HepG2 (cell line): ENCODE measurements around the gene ALG8. TPM values are rescaled to one million over a fixed set of nuclear protein-coding genes. Genes with fewer than 3 reads are reported as not detected.

Source experiments
- ATAC-seq: fragments of 200-7000 bp; cut with Tn5 transposase; 3 replicates; pipeline ENCODE4 v1.9.1; 2020; ENCODE audit warnings: mild to moderate bottlenecking, moderate library complexity
- BruUV-seq: library from RNA; stranded (reverse); fragments of 400-500 nt; replicated peaks from 2 replicates; lab custom pipeline; 2021; lab: Mats Ljungman, UMichigan
- CTCF ChIA-PET: fragments of 300-600 bp; formaldehyde crosslinking; extraction: SDS; loops from one replicate; lab custom pipeline; 2021; ENCODE audit warnings: low total read pairs, inconsistent platforms, low intra/inter-chr PET ratio; lab: Yijun Ruan, JAX
- POLR2A ChIA-PET: fragments of 350-600 bp; sonication (Branson Sonifier 250); formaldehyde crosslinking; loops from one replicate; lab custom pipeline; 2020; ENCODE audit warnings: antibody characterized with exemption, inconsistent platforms; lab: Yijun Ruan, JAX
- DNase-seq: peaks from one replicate; pipeline ENCODE4 v3.0.0-alpha.2; 2015; ENCODE audit warnings: low spot score
- FAIRE-seq: peaks from 3 replicates; lab custom pipeline; 2011; peaks lifted over from hg19 to GRCh38; lab: Jason Lieb, UNC
- H2AFZ ChIP-seq: one replicate; pipeline ENCODE4 v1.6.1; 2011; ENCODE audit warnings: low read length, inconsistent platforms
- H3K27ac ChIP-seq: fragments of 300-600 bp; 3 replicates; pipeline ENCODE4 v1.8.0; 2011; ENCODE audit warnings: mixed run types, mild to moderate bottlenecking, mixed read lengths, low read length, inconsistent platforms; ENCODE audit not compliant: insufficient read depth; ENCODE audit errors: extremely low read length
- H3K27me3 ChIP-seq, 2 experiments: fragments of 200-600 bp in 1 of 2; 2 replicates in 1 of 2; 3 replicates in 1 of 2; pipeline versions ENCODE4 v1.6.0 to v1.8.0; 2011; ENCODE audit warnings: low read length in 2 of 2, mild to moderate bottlenecking in 2 of 2, moderate library complexity in 2 of 2, inconsistent platforms in 1 of 2; ENCODE audit not compliant: insufficient read depth in 2 of 2, control insufficient read depth in 1 of 2
- H3K36me3 ChIP-seq, 2 experiments: fragments of 200-600 bp in 1 of 2; replicated peaks in 1 of 2; 2 replicates in 1 of 2; 3 replicates in 1 of 2; pipeline versions ENCODE4 v1.5.1 to v1.8.0; 2011; ENCODE audit warnings: low read length in 2 of 2, inconsistent platforms in 1 of 2; ENCODE audit not compliant: insufficient read depth in 2 of 2, control insufficient read depth in 1 of 2
- H3K4me1 ChIP-seq: 2 replicates; pipeline ENCODE4 v1.5.1; 2012; ENCODE audit warnings: low read length, inconsistent platforms; ENCODE audit not compliant: insufficient read depth
- H3K4me2 ChIP-seq: 2 replicates; pipeline ENCODE4 v1.6.0; 2011; ENCODE audit warnings: low read depth, low read length, inconsistent platforms
- H3K4me3 ChIP-seq, 3 experiments: fragments of 200-600 bp in 1 of 3; sonication (generic), shearing (Covaris generic) in 1 of 3; replicated peaks in 1 of 3; 2 replicates each; pipeline ENCODE4 v1.5.1; 2011 to 2016; ENCODE audit warnings: low read length in 3 of 3, inconsistent platforms in 2 of 3, low read depth in 2 of 3, mild to moderate bottlenecking in 2 of 3, control low read depth in 1 of 3, mixed read lengths in 1 of 3; ENCODE audit not compliant: insufficient read depth in 1 of 3
- H3K79me2 ChIP-seq: one replicate; pipeline ENCODE4 v1.6.1; 2011; ENCODE audit warnings: low read length, inconsistent platforms; ENCODE audit not compliant: insufficient read depth
- H3K9ac ChIP-seq: 2 replicates; pipeline ENCODE4 v1.6.0; 2011; ENCODE audit warnings: mild to moderate bottlenecking, low read depth, low read length, inconsistent platforms; ENCODE audit not compliant: insufficient read depth
- H3K9me3 ChIP-seq: 2 replicates; pipeline ENCODE4 v1.5.1; 2012; ENCODE audit warnings: mild to moderate bottlenecking, low read length
- H4K20me1 ChIP-seq: 2 replicates; pipeline ENCODE4 v1.6.0; 2011; ENCODE audit warnings: inconsistent platforms, mild to moderate bottlenecking, low read length, moderate library complexity; ENCODE audit not compliant: insufficient read depth
- FOXA1 ChIP-seq, 2 experiments: fragments of 450-650 bp in 1 of 2; sonication (generic) in 1 of 2; formaldehyde crosslinking in 1 of 2; IDR thresholded peaks; 2 replicates each; pipeline versions ENCODE4 v1.4.0 to v1.6.1; 2016 to 2020; ENCODE audit warnings: missing genetic modification reagents in 1 of 2
- JUN ChIP-seq: sonication (generic); formaldehyde crosslinking; IDR thresholded peaks from 2 replicates; pipeline ENCODE4 v1.4.0; 2020; ENCODE audit warnings: mild to moderate bottlenecking, missing genetic modification reagents
- KAT7 ChIP-seq: IDR thresholded peaks from 2 replicates; pipeline ENCODE4 v1.6.1; 2018; ENCODE audit warnings: borderline replicate concordance, missing compliant biosample characterization
- MYC ChIP-seq: sonication (generic); formaldehyde crosslinking; IDR thresholded peaks from 2 replicates; pipeline ENCODE4 v1.9.0; 2021; ENCODE audit warnings: missing genetic modification reagents, borderline replicate concordance
- NCOA1 ChIP-seq: sonication (generic); formaldehyde crosslinking; IDR thresholded peaks from 2 replicates; pipeline ENCODE4 v1.9.0; 2021; ENCODE audit warnings: missing genetic modification reagents
- NFE2L1 ChIP-seq: sonication (generic); formaldehyde crosslinking; IDR thresholded peaks from 2 replicates; pipeline ENCODE4 v1.4.0; 2020; ENCODE audit warnings: missing genetic modification reagents, mild to moderate bottlenecking, borderline replicate concordance
- PAF1 ChIP-seq: IDR thresholded peaks from 2 replicates; pipeline ENCODE4 v1.6.1; 2016; ENCODE audit warnings: missing genetic modification reagents, missing compliant biosample characterization
- RBM22 ChIP-seq: fragments of 200-400 bp; formaldehyde crosslinking; optimal IDR thresholded peaks from 2 replicates; pipeline ENCODE3; 2017; ENCODE audit warnings: mild to moderate bottlenecking, low read length, moderate library complexity
- ZFYVE20 ChIP-seq: sonication (generic); formaldehyde crosslinking; IDR thresholded peaks from 2 replicates; pipeline ENCODE4 v1.8.0; 2023; ENCODE audit warnings: low read depth, mild to moderate bottlenecking, moderate library complexity, missing genetic modification reagents, borderline replicate concordance
- ZNF251 ChIP-seq: sonication (generic); formaldehyde crosslinking; IDR thresholded peaks from 2 replicates; pipeline ENCODE4 v1.9.0; 2021; ENCODE audit warnings: mild to moderate bottlenecking, missing genetic modification reagents
- ZNF337 ChIP-seq: sonication (generic); formaldehyde crosslinking; IDR thresholded peaks from 2 replicates; pipeline ENCODE4 v1.5.1; 2020; ENCODE audit warnings: missing genetic modification reagents, low read depth, mild to moderate bottlenecking, borderline replicate concordance
- WGBS: methylation state at CpG from one replicate; pipeline ENCODE4 v1.1.6; 2017; ENCODE audit warnings: low lambda C conversion rate; 5-methylcytosine and 5-hydroxymethylcytosine counted together
- in situ Hi-C: cut with HindIII; loops from 2 replicates; pipeline ENCODE4 v1.10.0; 2017; ENCODE audit warnings: low pct_unique_long_range_greater_than_20kb; ENCODE audit not compliant: extremely low pct_ligation_motif_present
- intact Hi-C: fragments of 100-400 bp; cut with micrococcal nuclease; formaldehyde crosslinking; loops from one replicate; pipeline ENCODE4 v1.10.0; 2022; ENCODE audit not compliant: unreplicated experiment
- polyA plus RNA-seq, 8 experiments: library from polyadenylated mRNA; depleted of rRNA in 3 of 8; stranded (reverse) in 7 of 8; unstranded in 1 of 8; fragments of >200 nt; fragmentation: Illumina TruSeq in 4 of 8; extraction: Trizol in 4 of 8; gene quantifications; 2 replicates each; pipeline versions ENCODE4 v1.2.1 to v1.2.3, GENCODE V29; 2011 to 2016; ENCODE audit warnings: low read depth in 4 of 8, missing spikeins in 1 of 8, mixed read lengths in 1 of 8; ENCODE audit not compliant: insufficient read depth in 1 of 8
- total RNA-seq, 5 experiments: library from RNA; depleted of rRNA; stranded (reverse); fragments of >200 nt; fragmentation: Illumina TruSeq; extraction: Trizol; gene quantifications; 2 replicates each; pipeline ENCODE4 v1.2.3, GENCODE V29; 2016; ENCODE audit warnings: low read depth in 1 of 5
- TF ChIP-seq, protein P1 (sequence below): sonication (generic); formaldehyde crosslinking; IDR thresholded peaks from 2 replicates; pipeline ENCODE4 v1.4.0; 2020; ENCODE audit warnings: missing genetic modification reagents
- TF ChIP-seq, protein P2 (sequence below): sonication (generic); formaldehyde crosslinking; IDR thresholded peaks from 2 replicates; pipeline ENCODE4 v1.4.0; 2020; ENCODE audit warnings: mild to moderate bottlenecking, missing genetic modification reagents, borderline replicate concordance

ALG8 gene
- total and polyA plus RNA-seq, 2 of the 13 experiments (the other 11 are each of a cell fraction or from before 2014, with no cell fraction given): 75.8 to 88.0 TPM

DNA sequence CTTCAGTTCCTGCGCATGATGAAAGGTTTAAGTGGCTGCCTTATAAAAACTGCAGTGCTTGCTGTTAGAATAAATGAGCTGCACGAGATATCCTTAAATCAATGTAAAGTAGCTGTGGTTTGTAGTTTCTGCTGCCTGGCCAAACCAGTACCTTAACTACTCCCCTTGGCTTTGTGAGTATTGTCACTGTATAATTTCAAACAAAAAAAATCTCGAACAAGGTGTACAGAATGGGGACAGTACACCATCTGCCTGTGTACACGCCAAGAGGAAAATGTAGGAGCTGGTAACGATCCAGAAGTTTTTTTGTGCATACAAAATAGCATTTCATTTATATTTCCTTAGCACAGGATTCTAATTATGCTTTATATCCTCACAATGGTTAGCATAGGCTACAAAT is 39.2 kb downstream of the ALG8 start:
- no peak for DNase-seq
- Histone ChIP-seq H4K20me1 (no peaks in the 10 kb centered on the region), H3K4me2 (no peak overlapping the region), H3K4me3 (no peak overlapping the region), H3K27ac (peak overlapping the region; percentile 53), H3K4me1 (peaks cover 29% of the 10 kb centered on the region), H3K9ac (no peak overlapping the region), H3K27me3 (no peaks in the 10 kb centered on the region), H2AFZ (no peak overlapping the region), H3K36me3 (peaks cover 8 to 27% of the 10 kb centered on the region in 2 experiments), H3K9me3 (no peaks in the 10 kb centered on the region)
- in situ Hi-C loops: no loop called here
- ChIA-PET CTCF (no interaction called here), POLR2A (interaction anchor here (1.1 to 1.7 kb wide), 3 partner anchors 10 to 39 kb away, joined by 4 to 6 read pairs (median 4); no protein-coding TSS in a partner anchor)
- TF ChIP-seq ZNF337 (CRISPR knock-in tag) (no peak), NFE2L1 (CRISPR knock-in tag) (no peak), RBM22 (no peak), KAT7 (no peak), FOXA1 (IDR thresholded peaks at IDR 0.05) (no peak), FOXA1 (CRISPR knock-in tag; IDR thresholded peaks at IDR 0.05) (no peak), PAF1 (CRISPR knock-in tag) (no peak), NCOA1 (no peak), JUN (CRISPR knock-in tag) (no peak), MYC (no peak), ZFYVE20 (CRISPR knock-in tag) (no peak), ZNF251 (CRISPR knock-in tag) (no peak)
- TF ChIP-seq, protein P1, sequence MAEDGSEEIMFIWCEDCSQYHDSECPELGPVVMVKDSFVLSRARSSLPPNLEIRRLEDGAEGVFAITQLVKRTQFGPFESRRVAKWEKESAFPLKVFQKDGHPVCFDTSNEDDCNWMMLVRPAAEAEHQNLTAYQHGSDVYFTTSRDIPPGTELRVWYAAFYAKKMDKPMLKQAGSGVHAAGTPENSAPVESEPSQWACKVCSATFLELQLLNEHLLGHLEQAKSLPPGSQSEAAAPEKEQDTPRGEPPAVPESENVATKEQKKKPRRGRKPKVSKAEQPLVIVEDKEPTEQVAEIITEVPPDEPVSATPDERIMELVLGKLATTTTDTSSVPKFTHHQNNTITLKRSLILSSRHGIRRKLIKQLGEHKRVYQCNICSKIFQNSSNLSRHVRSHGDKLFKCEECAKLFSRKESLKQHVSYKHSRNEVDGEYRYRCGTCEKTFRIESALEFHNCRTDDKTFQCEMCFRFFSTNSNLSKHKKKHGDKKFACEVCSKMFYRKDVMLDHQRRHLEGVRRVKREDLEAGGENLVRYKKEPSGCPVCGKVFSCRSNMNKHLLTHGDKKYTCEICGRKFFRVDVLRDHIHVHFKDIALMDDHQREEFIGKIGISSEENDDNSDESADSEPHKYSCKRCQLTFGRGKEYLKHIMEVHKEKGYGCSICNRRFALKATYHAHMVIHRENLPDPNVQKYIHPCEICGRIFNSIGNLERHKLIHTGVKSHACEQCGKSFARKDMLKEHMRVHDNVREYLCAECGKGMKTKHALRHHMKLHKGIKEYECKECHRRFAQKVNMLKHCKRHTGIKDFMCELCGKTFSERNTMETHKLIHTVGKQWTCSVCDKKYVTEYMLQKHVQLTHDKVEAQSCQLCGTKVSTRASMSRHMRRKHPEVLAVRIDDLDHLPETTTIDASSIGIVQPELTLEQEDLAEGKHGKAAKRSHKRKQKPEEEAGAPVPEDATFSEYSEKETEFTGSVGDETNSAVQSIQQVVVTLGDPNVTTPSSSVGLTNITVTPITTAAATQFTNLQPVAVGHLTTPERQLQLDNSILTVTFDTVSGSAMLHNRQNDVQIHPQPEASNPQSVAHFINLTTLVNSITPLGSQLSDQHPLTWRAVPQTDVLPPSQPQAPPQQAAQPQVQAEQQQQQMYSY: no peak
- TF ChIP-seq, protein P2, sequence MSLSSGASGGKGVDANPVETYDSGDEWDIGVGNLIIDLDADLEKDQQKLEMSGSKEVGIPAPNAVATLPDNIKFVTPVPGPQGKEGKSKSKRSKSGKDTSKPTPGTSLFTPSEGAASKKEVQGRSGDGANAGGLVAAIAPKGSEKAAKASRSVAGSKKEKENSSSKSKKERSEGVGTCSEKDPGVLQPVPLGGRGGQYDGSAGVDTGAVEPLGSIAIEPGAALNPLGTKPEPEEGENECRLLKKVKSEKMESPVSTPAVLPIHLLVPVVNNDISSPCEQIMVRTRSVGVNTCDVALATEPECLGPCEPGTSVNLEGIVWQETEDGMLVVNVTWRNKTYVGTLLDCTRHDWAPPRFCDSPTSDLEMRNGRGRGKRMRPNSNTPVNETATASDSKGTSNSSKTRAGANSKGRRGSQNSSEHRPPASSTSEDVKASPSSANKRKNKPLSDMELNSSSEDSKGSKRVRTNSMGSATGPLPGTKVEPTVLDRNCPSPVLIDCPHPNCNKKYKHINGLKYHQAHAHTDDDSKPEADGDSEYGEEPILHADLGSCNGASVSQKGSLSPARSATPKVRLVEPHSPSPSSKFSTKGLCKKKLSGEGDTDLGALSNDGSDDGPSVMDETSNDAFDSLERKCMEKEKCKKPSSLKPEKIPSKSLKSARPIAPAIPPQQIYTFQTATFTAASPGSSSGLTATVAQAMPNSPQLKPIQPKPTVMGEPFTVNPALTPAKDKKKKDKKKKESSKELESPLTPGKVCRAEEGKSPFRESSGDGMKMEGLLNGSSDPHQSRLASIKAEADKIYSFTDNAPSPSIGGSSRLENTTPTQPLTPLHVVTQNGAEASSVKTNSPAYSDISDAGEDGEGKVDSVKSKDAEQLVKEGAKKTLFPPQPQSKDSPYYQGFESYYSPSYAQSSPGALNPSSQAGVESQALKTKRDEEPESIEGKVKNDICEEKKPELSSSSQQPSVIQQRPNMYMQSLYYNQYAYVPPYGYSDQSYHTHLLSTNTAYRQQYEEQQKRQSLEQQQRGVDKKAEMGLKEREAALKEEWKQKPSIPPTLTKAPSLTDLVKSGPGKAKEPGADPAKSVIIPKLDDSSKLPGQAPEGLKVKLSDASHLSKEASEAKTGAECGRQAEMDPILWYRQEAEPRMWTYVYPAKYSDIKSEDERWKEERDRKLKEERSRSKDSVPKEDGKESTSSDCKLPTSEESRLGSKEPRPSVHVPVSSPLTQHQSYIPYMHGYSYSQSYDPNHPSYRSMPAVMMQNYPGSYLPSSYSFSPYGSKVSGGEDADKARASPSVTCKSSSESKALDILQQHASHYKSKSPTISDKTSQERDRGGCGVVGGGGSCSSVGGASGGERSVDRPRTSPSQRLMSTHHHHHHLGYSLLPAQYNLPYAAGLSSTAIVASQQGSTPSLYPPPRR (CRISPR knock-in tag): no peak
- TF ChIP-seq, all 625 proteins: peak for 0
- WGBS: 91% methylated on average over 5 of the region's 5 CpGs
- intact Hi-C loops: no loop called here
- FAIRE-seq (no peak), ATAC-seq (no peak)
- H3K79me2 ChIP-seq: no peaks in the 10 kb centered on the region
- no TSS peak for BruUV-seq
